ENCODE measurements around the gene PTPRM.

GRCh38 chr18:7657050-7657449 is 89.9 kb downstream of the PTPRM start:
- TF ChIP-seq CTCF (IDR thresholded peaks at IDR 0.05; ENCODE audit: borderline replicate concordance, extremely low read depth, low read length, poor library complexity, severe bottlenecking) (no peak), EZH2 (IDR thresholded peaks at IDR 0.05; ENCODE audit: borderline replicate concordance, low read depth, low read length, severe bottlenecking) (no peak)

Measured in DND-41 (cell line).